HK-2 (cell line): ENCODE measurements around the gene FRMD4B.
A peak's percentile ranks its signal among the peaks of the same experiment; 100 is the strongest.
"Not testable (repeated sequence)": the region's sequence is repeated elsewhere in the genome, so short reads cannot be mapped to it uniquely, and the experiment has no call there.

Experiments
- DNase-seq: peaks from one replicate; pipeline ENCODE4 v3.0.0-alpha.2; 2018; ENCODE audit not compliant: unreplicated experiment

The FRMD4B gene

DNA sequence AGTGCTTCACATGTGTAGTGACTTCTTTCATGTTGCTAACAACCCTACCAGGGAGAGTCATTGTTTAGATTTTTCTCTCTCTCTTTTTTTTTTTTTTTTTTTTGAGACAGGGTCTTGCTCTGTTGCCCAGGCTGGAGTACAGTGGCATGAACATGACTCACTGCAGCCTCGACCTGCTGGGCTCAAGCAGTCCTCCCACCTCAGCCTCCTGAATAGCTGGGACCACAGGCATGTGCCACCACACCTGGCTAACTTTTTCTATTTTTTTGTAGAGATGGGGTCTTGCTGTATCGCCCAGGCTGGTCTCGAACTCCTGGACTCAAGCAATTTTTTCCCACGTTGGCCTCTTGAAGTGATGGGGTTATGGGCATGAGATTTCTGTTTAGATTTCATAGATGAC is 63.4 kb downstream of the FRMD4B start:
- DNase-seq, result not testable (repeated sequence)

DNA sequence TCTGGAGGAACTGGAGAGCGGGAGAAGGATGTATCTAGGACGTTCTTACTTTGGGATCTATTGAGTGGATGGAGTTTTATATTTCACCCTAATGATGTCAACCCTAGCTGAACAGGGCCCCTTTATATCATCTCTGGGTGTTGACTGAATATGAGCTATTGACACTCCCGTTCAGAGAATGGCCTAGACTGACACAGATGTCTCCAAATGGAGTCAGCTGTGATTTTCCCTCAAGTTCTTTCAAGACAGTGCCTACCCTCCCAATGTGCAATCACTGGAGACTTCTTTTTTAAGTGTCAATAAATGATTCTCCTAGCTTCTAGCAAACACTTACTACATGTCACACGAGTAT is 63.8 kb downstream of the FRMD4B start:
- DNase-seq, result no peak

DNA sequence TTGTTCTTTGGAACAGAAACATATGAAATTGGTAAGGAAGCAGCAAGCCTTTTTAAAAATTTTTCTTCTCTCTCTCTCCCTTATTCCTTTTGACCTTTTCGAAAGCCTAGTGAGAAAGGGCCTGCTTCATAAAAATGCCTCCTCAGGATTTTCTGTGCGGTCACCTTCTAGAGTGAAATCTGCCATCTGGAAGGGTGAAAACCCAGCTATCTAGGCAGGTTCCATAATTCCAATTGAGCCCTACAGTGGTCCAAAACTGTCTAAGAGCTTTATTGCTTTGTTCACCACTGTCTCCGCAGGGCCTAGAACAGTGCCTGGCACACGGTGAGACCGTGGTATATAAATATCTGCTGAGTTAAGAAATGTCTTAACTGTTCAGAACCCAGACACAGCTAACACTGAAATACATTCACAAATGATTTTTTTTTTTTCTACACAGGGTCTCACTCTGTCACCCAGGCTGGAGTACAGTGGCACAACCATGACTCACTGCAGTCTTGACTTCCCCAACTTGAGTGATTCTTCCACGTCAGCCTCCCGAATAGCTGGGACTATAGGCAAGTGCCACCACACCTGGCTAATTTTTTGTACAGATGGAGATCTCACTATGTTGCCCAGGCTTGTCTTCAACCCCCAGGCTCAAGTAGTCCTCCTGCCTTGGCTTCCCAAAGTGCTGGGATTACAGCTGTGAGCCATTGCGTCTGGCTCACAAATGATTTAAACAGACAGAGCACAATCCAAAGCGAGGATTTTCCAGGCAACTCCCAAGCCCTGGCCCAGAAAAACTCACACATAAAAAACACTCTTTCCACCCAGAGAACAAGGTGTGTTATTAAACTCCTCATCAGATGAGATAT is 64.4 kb downstream of the FRMD4B start:
- DNase-seq, result no peak

DNA sequence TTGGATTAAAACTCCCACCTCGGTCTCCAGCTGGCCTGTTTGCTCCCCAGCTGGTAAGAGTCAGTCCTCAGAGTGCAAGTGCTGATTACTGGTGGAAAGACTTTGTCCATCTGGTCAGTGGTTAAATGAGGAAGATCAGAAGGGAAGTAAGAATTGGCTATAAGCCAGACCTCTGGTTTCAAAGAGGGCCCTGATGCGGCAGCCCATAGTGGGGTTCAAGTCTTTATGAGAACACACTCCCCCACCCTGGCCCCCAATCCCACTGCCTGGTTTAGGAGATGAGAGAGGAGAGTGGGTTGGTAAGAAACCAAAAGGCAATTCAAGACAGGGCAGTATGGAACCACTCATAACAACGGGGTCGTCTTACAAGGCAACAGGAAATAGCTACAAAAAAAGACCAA is 65.0 kb downstream of the FRMD4B start:
- DNase-seq, result no peak

DNA sequence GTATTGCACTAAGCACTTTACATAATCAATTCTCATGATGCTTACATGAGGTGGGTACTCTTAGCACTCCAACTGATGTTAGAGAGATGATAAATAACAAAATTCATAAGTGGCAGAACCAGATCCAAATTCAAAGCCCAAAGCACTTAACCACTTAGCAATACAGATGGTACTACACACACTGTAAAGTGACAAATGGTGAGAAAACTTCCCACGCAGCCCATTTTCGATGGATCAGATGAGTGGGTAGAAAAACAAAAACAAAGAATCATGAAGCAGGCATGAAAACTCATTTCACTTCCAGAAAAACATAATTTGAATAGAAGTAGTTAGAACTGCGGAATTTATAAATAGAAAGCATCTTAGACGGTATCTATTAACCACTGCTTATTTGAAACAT is 66.2 kb downstream of the FRMD4B start:
- DNase-seq, result no peak

DNA sequence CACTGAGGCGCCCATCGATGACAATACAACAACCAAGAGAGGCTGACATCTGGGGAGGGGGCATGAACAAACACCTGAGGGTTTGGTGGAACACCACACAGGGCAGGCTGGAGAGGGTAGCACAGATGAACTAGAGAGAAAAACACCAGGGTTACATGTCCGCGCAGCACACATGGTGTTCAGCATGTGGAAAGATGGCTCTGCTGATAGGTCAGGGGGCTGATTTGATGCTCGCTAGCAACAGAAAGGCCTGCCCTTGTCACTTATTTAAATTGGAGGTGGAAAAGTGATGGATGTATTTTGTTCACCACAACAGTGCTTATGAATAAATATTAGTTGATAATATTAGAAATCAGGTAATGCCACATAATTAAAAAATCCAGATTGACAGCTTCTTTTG is 67.5 kb downstream of the FRMD4B start:
- no peak for DNase-seq

DNA sequence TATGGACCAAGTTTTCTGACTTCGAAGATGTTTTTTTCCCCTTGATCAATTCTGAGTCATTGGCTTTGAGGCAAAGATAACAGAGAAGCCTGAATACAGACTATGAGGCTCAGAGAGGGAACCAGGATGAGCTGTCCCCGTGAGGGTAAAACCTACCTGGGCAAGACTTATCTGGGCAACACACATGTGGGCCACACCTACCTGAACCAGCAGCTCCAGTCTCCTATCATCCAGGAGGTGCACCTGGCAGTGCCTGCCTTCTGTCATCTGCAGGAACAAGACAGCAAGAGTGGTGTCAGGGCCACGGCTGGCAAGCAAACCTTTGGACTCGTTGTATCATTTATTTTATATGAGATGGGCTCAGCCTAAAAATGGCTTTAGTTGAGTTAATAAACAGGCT is 72.6 kb downstream of the FRMD4B start:
- DNase-seq, result no peak

DNA sequence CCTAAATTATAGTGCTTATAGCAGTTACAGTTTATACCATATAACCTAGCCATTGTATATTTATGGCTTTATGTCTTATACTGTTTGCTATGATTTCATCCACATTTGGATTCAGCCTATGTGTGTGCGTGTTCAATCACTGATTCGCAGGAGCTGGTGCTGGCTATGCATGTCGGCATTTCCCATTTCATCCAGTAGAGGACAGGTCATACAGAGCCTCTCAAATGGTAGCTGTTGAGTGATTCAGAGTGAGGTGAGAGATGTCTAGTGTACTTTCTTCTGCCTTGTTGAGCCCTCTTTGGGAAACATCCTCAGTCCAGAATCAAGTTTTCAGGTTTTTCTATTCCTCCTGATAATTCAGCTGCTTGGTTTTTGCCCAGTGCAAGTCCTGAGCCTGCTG is 76.1 kb downstream of the FRMD4B start:
- no peak for DNase-seq

DNA sequence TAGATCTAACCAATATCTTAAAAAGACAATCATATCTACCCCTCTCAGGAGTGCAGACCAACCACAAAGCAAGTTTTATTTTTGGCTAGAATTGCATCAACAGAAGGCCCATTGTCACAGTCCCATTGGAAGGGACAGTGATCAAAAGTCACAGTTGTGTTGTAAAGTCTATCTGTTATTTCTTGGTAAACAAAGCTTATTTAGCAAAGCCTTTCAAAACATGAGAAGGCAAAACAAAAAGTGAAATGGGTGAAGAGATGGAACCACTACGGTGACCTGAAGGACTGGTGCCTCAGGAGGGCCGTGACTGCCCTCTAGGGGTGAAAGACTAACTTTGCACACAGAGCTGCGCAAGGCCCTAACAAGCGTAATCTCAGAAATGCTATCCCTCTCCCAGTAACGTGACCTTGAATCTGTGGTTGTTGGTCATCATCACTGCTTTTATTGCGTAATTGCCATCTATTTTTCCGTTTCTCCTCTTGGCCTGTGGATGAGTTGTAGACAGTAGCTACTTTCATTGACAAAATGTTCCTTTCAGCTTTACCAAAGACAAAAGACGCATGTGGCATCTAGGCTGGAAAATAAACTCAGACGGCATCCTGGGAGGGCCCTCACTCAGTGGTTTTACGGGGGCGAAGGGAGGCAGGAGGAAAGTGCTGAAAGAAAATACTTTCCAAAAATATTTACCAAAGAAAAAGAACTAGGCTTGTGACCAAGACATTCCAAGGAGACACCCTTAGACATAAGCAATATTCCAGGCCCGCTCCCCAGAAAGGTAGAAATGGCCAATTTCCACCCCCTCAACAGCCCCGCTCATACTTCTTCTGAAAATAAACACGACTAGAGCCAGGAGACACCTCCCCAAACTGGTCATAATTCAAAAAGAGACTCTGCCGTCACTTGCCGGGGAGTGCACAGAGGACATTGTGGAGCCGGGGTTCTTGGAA is 79.4 kb downstream of the FRMD4B start:
- DNase-seq, result peak; percentile 21

DNA sequence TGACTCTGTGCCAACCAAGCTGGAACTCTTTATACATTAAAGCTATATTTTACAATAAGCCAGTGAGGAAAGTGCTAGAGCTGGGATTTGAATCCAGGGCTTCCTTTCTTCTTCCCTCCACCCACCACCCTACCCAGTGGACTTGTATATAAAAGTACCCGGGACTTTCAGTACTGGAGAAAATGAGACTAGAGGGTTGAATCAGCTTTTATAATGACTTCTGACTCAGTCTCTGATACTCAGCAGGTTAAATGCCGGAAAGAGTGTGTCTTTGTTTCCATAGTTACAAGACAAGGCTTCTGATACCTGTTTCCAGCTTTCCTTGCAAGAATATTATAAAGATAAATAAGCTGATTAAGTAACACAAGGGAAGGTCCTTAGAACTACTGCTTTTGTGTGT is 80.9 kb downstream of the FRMD4B start:
- DNase-seq, result no peak

DNA sequence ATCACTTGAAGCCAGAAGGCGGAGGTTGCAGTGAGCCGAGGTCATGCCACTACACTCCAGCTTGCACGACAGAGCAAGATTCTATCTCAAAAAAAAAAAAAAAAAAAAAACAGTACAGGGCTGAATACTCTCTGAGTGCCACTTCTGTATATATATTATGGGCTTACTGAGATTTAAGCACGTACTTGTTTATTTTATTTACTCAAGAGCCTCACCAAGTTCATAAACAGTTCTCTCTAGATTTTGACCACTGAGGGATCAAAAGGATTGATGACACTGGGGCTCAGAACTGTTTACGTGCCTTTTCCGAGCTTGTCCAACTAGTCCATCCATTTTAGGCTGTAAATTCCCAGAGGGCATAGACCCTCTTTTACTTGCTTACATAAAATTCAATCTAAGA is 81.5 kb downstream of the FRMD4B start:
- DNase-seq, result no peak

DNA sequence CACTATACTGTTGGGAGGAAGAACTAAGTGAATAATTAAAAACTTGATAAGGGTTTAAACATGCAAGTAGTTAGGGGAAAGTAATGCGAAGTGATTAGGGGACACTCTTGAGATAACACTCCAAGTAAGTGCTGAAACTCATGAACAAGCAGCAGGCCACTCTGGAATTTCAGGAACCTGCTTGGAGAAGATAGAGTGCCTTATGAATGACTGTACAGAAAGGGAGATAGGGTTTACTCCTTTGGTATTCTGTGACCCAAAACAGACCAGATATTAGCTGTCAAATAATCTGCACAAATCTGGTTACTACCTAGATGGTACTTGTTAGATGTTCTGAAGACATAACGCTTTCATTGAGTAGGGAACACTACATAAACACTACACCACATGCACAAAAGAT is 85.6 kb downstream of the FRMD4B start:
- no peak for DNase-seq

DNA sequence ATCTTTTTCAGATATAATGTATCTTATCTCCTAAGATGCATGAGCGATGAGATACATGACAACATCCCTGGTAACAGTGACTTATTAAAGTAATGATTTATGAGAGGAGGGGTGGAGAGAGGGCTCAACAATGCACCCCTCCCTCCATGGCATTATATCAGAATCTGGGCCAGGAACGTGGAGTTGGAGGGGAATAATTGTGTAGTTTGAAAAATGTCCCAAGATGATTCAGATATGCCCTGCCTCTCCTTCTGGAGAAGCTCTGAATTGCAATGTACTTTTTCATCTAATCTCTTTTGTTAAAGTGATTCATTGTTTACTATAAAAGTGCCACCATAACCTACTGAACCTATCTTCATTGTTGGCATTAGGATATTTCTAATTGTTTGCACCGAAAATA is 86.5 kb downstream of the FRMD4B start:
- DNase-seq, result no peak

DNA sequence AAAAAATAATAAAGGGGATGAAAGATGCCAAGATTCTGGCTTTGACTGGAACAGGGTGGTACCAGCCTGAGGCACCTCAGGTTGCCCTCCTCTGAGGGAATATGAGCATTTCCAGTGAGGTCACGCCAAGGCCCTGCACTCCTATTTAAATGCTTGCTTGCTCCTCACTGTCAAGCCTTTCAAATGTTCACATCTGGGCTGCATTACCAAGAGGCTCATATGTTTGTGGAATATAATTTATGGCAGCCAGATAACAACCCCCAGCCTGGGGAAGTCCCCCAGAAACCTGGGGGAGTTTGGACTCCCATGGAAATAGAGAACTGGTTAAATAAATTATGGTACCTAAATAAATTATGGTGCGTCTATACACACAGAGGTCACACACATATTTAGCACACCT is 88.4 kb downstream of the FRMD4B start:
- DNase-seq, result no peak

DNA sequence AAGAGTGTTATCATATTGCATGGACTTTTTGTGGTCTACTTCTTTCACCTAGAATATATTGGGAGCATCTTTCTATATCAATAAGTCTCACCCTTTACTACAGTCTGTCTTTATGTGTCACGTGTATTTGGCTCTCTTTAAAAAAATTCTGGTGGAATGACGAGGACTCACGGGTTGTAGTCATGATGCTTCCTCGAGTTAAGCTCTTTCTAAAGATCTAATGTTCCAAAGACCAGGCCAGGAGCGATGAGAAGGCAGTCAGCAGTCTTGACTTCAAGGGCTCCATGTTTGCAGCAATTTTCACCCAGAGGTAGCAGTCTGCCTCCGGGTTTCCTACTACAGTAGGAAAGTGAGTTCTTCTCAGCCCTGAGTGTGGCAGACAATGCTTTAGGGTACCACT is 88.9 kb downstream of the FRMD4B start:
- DNase-seq, result no peak

DNA sequence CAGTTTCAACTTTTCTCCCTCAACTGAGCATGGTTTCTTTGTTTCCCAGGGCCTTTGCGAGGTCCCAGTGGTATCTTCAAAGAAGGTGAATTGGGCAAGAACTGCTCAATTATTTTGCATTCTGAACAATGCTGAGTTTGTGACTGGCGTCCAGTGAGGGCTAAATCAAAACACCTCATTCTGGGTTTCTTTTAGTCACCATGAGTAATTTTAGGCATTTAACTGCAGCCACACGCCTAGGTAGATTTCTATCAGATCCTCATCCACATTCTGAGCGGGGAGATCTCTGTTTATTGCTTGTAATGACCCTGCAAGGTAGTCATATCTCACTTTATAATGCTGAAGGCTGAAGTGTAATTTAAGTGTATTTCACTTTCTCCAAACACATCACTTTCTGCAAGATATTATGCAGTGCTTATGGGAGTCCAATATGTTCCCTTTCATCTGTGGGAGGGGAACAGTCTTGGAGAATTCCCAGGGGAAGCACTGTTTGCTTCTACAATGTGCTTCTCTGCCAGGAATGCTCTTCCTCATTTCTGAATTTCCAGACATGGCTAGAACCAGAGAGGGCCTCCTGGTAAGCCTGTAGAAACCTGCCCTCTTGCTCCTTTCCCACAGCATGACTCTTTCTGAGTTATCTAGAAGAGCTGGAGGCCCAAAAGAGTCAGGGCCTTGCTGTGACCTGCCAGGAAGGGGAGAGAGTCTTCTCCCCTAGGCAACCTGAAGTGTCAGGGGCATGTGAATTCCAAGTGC is 91.7 kb downstream of the FRMD4B start:
- DNase-seq, result no peak

DNA sequence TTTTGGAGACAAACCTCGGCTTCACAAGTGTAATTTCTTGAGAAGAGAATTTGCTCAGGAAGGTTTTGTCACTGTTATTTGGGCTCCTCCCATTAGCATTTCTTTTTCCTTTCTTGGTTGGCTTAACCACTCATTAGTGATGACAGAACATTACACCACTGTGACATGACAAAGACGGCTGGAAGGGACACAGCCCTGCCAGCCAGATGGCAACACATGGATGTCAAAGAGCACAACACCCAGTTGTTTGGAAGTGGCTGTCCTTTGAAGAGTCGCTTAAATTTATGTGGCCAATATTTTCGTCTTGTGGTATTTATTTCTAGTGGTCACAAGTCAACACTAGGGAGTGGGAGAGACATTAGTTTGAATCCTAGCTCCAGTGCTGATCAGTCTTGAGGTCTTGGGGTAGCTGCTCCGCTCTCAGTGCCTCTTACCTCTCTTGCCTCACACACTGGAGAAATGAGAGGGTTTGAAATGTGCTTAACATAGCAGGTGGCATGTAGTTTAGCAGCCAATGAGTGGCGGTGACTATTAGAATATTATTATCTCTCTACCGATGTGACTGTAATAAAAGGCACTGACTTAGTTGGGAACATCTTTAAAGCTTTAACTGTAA is 92.8 kb downstream of the FRMD4B start:
- no peak for DNase-seq

DNA sequence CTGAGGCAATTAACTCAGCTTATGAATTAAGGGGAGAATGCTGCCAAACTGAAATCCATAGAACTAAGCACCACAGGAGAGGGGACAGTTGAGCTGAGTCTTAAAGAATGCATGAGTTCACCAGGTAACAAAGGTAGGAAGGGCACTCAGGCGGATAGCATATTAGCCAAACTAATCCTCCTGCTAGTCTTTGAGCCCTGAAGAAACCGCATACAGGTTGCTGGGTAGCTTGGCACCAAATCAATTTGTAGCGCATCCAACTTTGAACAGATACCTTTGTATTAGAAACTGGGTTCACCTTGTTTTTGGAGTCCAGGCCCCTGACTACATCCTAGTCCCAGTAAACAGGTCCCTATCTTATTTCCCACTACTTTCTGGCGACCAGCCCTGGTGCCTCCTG is 93.7 kb downstream of the FRMD4B start:
- DNase-seq, result no peak

DNA sequence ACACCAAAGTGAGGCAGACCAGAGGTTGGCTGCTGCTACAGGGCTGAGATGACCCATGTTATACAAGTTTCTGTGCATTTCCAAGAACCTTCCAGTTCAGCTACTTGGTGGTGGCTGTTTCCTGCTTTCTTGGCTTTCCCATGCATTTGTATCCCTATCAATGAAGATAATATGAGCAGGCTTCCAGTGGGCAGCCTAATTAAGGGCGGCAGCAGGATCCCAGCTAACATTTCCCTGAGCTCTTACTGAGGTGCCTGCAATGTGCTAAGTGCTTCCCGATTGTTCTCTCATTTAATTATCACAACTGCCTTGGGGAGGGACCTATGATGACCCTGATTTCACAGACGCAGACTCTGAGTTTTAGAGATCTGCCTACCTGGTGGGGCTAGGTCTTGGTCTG is 95.5 kb downstream of the FRMD4B start:
- no peak for DNase-seq

DNA sequence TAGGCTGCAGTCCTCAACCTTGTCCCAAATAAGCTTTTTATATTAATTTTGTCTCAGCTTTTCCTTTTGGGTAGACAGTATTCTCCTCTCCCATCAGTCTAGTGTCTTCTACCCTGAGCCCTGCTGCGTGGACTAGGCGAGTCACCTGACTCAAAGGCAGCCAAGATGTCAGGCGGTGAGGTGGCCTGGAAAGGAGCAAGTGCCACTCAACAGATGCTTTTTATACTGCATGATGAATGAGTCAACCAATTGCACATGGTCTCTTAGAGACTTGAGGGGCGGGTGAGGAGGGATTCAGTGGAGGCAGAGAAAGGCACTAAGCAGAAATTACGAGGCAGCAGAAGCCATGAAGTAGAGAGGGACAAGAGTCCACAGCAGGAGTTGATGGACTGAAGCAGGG is 95.9 kb downstream of the FRMD4B start:
- DNase-seq, result no peak

DNA sequence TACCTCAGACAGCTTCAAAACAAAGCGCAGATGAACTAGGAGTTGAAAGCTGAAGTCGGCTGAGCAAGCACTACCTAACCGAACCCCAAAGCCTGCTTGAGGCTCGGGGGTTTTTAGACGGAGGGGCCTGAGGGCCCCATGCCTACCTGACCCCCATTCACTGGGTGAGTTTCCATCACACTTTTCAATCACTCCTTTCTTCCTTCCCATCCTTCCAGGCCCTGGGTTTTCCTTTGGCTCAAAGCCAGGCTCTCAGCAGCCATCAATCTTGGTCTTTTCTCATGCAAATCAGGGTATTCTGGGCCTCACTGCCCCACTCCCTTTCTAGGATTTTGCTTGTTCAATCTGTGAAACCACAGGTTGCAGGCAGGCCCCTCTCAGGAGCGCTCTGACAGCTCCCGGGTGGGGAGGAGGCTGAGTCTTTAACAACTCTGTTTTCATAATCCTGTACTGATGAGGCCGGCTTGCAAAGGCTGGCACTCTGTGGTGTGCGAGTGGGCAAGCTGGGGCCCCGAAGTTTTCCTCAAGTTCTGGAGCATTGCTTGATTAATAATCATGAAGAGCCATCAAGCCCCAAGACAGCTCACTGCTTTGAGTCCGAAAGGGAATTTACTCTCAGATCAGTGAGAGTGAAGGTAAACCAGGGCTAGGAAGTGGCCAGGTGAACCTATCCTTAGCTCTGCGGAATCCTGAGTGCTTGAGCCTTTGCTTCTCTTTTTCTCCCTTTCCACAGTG is 97.6 kb downstream of the FRMD4B start:
- no peak for DNase-seq
